Mesodermal cell (in vitro differentiated cells): ENCODE results near the gene TMEM273.
"Not testable (repeated sequence)": the region's sequence is repeated elsewhere in the genome, so short reads cannot be mapped to it uniquely, and the experiment has no call there.

Experiments
- H3K27ac ChIP-seq: 2 replicates; pipeline ENCODE4 v1.7.0; 2013; ENCODE audit warnings: mild to moderate bottlenecking, low read depth, low read length, moderate library complexity; ENCODE audit not compliant: severe bottlenecking
- H3K36me3 ChIP-seq: 2 replicates; pipeline ENCODE4 v1.7.1; 2013; ENCODE audit warnings: mild to moderate bottlenecking, low read length, moderate library complexity; ENCODE audit not compliant: control insufficient read depth, insufficient read depth
- H3K4me1 ChIP-seq: one replicate; pipeline ENCODE4 v1.7.1; 2013; ENCODE audit warnings: mild to moderate bottlenecking, low read length; ENCODE audit not compliant: insufficient read depth, control insufficient read depth, poor library complexity, severe bottlenecking
- H3K4me3 ChIP-seq: 2 replicates; pipeline ENCODE4 v1.7.0; 2013; ENCODE audit warnings: low read length, control low read depth, mild to moderate bottlenecking; ENCODE audit not compliant: insufficient read depth, poor library complexity, severe bottlenecking; ENCODE audit errors: extremely low read depth
- H3K9me3 ChIP-seq: 2 replicates; pipeline ENCODE4 v1.7.1; 2013; ENCODE audit warnings: mild to moderate bottlenecking, low read length, moderate library complexity; ENCODE audit not compliant: control insufficient read depth
- WGBS, 2 experiments: methylation state at CpG; one replicate each; pipeline ENCODE4 v1.1.5; 2013; ENCODE audit warnings: missing lambda C conversion rate in 2 of 2; ENCODE audit not compliant: insufficient coverage in 2 of 2; 5-methylcytosine and 5-hydroxymethylcytosine counted together

TMEM273 gene

DNA sequence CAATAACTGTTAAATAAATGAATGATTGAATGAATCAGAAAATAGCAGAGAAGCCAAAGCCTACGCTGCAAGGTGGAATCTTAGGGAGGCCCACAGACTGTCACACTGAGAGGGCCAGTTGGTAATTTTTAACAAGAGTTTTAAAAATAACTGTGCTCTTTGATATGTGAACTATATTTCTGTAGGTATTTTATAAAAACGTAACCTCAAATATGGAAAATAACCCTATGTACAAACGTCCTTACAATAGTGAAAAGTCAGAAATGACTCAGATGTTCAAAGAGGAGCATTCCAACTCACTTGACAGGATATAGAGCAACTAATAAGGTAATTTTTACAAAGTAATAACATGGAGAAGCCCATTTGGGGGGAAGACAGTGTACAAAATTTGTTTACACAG lies 18.9 kb upstream of the TMEM273 start:
- no peaks in the 10 kb centered on the region for H3K4me1 ChIP-seq
- WGBS, 2 experiments = 82 to 86% methylated on average over 1 of the region's 3 CpGs
- H3K9me3 ChIP-seq = no peaks in the 10 kb centered on the region
- no peaks in the 10 kb centered on the region for H3K36me3 ChIP-seq
- H3K4me3 ChIP-seq = no peak overlapping the region
- no peak overlapping the region for H3K27ac ChIP-seq

- no peaks in the 10 kb centered on the region for H3K4me1 ChIP-seq
- H3K9me3 ChIP-seq = no peaks in the 10 kb centered on the region
- H3K36me3 ChIP-seq = no peaks in the 10 kb centered on the region
- WGBS, 2 experiments = 92 to 100% methylated on average over 1 to 2 of the region's 3 CpGs
- H3K27ac ChIP-seq = no peak overlapping the region
- no peak overlapping the region for H3K4me3 ChIP-seq
These were observed 17.0 kb upstream of the TMEM273 start for GRCh38 chr10:49205206-49205605.

DNA sequence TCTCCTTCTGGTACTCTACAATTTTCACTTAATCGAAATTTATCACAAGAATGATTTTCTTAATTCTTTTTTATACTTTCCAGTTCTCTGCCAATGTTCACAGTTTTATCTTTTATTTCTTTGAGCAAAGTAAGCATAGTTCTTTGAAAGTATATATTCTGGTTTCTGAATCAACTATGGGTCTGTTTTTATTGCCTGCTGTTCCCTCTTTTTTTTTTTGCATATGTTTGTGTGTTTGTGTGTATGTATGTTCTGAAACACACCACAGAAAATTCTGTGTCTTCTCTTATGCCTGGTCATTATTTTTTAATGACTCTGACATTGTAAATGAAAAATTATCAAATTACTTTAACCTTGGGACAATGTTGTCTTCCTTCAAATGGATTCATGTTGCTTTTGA lies 15.9 kb upstream of the TMEM273 start:
- Histone ChIP-seq H3K4me1 (no peaks in the 10 kb centered on the region), H3K4me3 (no peak overlapping the region)
- WGBS, 2 experiments = 63% methylated on average over 1 of the region's 1 CpG; no CpG with 5 or more reads in 1 of the 2 experiments

GRCh38 chr10:49202266-49202665 lies 14.1 kb upstream of the TMEM273 start:
- Histone ChIP-seq H3K4me1 (no peaks in the 10 kb centered on the region), H3K4me3 (no peak overlapping the region), H3K27ac (no peak overlapping the region), H3K36me3 (no peaks in the 10 kb centered on the region), H3K9me3 (no peaks in the 10 kb centered on the region)
- no CpG with 5 or more reads among the region's 1 CpG for WGBS, 2 experiments

More for the DNA sequence above, 15.9 kb upstream of the TMEM273 start:
- no peaks in the 10 kb centered on the region for H3K9me3 ChIP-seq
- H3K27ac ChIP-seq = no peak overlapping the region
- H3K36me3 ChIP-seq = no peaks in the 10 kb centered on the region

GRCh38 chr10:49200854-49201253 lies 12.7 kb upstream of the TMEM273 start:
- H3K36me3 ChIP-seq = no peaks in the 10 kb centered on the region
- no peaks in the 10 kb centered on the region for H3K4me1 ChIP-seq
- H3K4me3 ChIP-seq = no peak overlapping the region
- no CpG with 5 or more reads among the region's 2 CpGs for WGBS, 2 experiments
- H3K9me3 ChIP-seq = no peaks in the 10 kb centered on the region
- H3K27ac ChIP-seq = no peak overlapping the region

GRCh38 chr10:49197171-49197570 lies 9.0 kb upstream of the TMEM273 start:
- WGBS, 2 experiments = 84 to 100% methylated on average over 2 to 4 of the region's 6 CpGs
- no peaks in the 10 kb centered on the region for H3K36me3 ChIP-seq
- H3K4me1 ChIP-seq = no peaks in the 10 kb centered on the region
- no peak overlapping the region for H3K4me3 ChIP-seq
- no peaks in the 10 kb centered on the region for H3K9me3 ChIP-seq
- H3K27ac ChIP-seq = no peak overlapping the region

DNA sequence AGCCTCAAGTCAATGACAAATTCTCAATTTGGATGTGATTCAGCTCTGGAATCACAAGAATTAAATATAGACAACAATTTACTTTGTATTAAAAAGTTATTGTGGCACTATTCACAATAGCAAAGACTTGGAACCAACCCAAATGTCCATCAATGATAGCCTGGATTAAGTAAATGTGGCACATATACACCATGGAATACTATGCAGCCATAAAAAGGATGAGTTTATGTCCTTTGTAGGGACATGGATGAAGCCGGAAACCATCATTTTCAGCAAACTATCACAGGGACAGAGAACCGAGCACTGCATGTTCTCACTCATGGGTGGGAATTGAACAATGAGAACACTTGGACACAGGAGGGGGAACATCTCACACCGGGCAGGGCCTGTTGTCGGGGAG lies 7.7 kb upstream of the TMEM273 start:
- H3K27ac ChIP-seq, H3K9me3 ChIP-seq, H3K4me1 ChIP-seq, H3K36me3 ChIP-seq, H3K4me3 ChIP-seq: not testable (repeated sequence)
- 80 to 100% methylated on average over 1 to 2 of the region's 4 CpGs for WGBS, 2 experiments

GRCh38 chr10:49194212-49194920 lies 6.2 kb upstream of the TMEM273 start:
- H3K36me3 ChIP-seq = no peaks in the 10 kb centered on the region
- no peak overlapping the region for H3K4me3 ChIP-seq
- H3K4me1 ChIP-seq = no peaks in the 10 kb centered on the region
- no peaks in the 10 kb centered on the region for H3K9me3 ChIP-seq
- WGBS, 2 experiments = 79 to 81% methylated on average over 6 to 8 of the region's 8 CpGs
- no peak overlapping the region for H3K27ac ChIP-seq

DNA sequence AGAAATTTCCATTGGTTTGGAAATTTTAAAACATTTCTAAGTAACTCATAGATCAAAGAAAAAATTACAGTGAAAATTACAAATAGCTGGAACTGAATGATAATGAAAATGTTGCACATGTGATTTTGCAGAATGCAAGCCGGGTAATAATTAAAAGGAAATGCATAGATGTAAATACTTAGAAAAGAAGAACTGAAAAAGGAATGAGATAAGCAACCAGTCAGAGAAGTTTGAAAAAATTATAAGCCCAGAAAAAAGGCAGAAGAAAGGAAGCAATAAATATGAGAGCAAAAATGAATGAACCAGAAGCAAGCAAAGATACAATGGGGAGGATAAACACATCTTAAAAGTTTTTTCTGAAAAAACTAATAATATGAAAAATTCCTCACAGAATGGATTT lies 3.2 kb upstream of the TMEM273 start:
- 80 to 87% methylated on average over 1 of the region's 1 CpG for WGBS, 2 experiments

GRCh38 chr10:49189422-49189821 lies 1.2 kb upstream of the TMEM273 start:
- Histone ChIP-seq H3K9me3 (no peaks in the 10 kb centered on the region), H3K4me1 (no peaks in the 10 kb centered on the region), H3K4me3 (no peak overlapping the region), H3K36me3 (no peaks in the 10 kb centered on the region), H3K27ac (no peak overlapping the region)
- 89 to 96% methylated on average over 6 of the region's 6 CpGs for WGBS, 2 experiments

More for the DNA sequence above, 3.2 kb upstream of the TMEM273 start:
- Histone ChIP-seq H3K36me3 (no peaks in the 10 kb centered on the region), H3K4me3 (no peak overlapping the region), H3K27ac (no peak overlapping the region), H3K9me3 (no peaks in the 10 kb centered on the region), H3K4me1 (no peaks in the 10 kb centered on the region)

- no peaks in the 10 kb centered on the region for H3K4me1 ChIP-seq
- no peak overlapping the region for H3K27ac ChIP-seq
- H3K4me3 ChIP-seq = no peak overlapping the region
- no peaks in the 10 kb centered on the region for H3K36me3 ChIP-seq
- WGBS, 2 experiments = 83 to 86% methylated on average over 5 to 8 of the region's 8 CpGs
- no peaks in the 10 kb centered on the region for H3K9me3 ChIP-seq
These were observed 1.1 kb downstream of the TMEM273 start for GRCh38 chr10:49187044-49187484.
